Choroid plexus epithelial cell (primary cell): ENCODE measurements around the gene LRP6.
"Not testable (repeated sequence)": the region's sequence is repeated elsewhere in the genome, so short reads cannot be mapped to it uniquely, and the experiment has no call there.

Experiments used
- DNase-seq: peaks from one replicate; pipeline ENCODE4 v3.0.0-alpha.2; 2010; ENCODE audit warnings: low read depth
- H3K4me3 ChIP-seq: 2 replicates; pipeline ENCODE4 v1.5.1; 2011; ENCODE audit warnings: low read depth, mild to moderate bottlenecking, control low read depth, low read length, moderate library complexity
- CTCF ChIP-seq: conservative IDR thresholded peaks from 2 replicates; pipeline ENCODE4 v1.5.1; 2011; ENCODE audit warnings: low read depth, mild to moderate bottlenecking, control low read depth, inconsistent platforms, low read length, moderate library complexity

LRP6 gene

GRCh38 chr12:12153596-12153995 lies 113.2 kb downstream of the LRP6 start:
- no peak for DNase-seq
- H3K4me3 ChIP-seq, result no peak overlapping the region
- TF ChIP-seq CTCF, result no peak

GRCh38 chr12:12147111-12147510 lies 119.7 kb downstream of the LRP6 start:
- H3K4me3 ChIP-seq, result no peak overlapping the region
- TF ChIP-seq CTCF, result no peak
- no peak for DNase-seq

- DNase-seq, H3K4me3 ChIP-seq: not testable (repeated sequence)
Observed at GRCh38 chr12:12144531-12144930, 122.3 kb downstream of the LRP6 start.

GRCh38 chr12:12141000-12141399 lies 125.8 kb downstream of the LRP6 start:
- no peak for TF ChIP-seq CTCF
- no peak overlapping the region for H3K4me3 ChIP-seq
- DNase-seq, result no peak

GRCh38 chr12:12138203-12139154 lies 128.4 kb downstream of the LRP6 start:
- no peak for TF ChIP-seq CTCF
- DNase-seq, result no peak
- H3K4me3 ChIP-seq, result no peak overlapping the region

- no peak overlapping the region for H3K4me3 ChIP-seq
- no peak for DNase-seq
- TF ChIP-seq CTCF, result no peak
Observed at GRCh38 chr12:12133785-12134184, 133.1 kb downstream of the LRP6 start.

- no peak overlapping the region for H3K4me3 ChIP-seq
- no peak for DNase-seq
- no peak for TF ChIP-seq CTCF
Observed at GRCh38 chr12:12133259-12133658, 133.6 kb downstream of the LRP6 start.
